ENCODE data around the gene ATG2B. TPM values are rescaled to one million over a fixed set of nuclear protein-coding genes. Genes with fewer than 3 reads are reported as not detected.

ATG2B gene
- total RNA-seq, 1 donor from 2014 or later, result 27.5 TPM

- TF ChIP-seq CTCF (IDR thresholded peaks at IDR 0.05; ENCODE audit: partially characterized antibody, unreplicated experiment), result no peak
- Mint-ChIP-seq H3K27me3 (ENCODE audit: unreplicated experiment) (peaks cover 3% of the 10 kb centered on the region), H3K4me3 (ENCODE audit: unreplicated experiment) (no peak overlapping the region), H3K27ac (ENCODE audit: unreplicated experiment) (no peak overlapping the region), H3K9me3 (ENCODE audit: unreplicated experiment) (peaks cover 7% of the 10 kb centered on the region), H3K4me1 (ENCODE audit: low read depth, unreplicated experiment) (peaks cover 15% of the 10 kb centered on the region), H3K36me3 (ENCODE audit: unreplicated experiment) (no peaks in the 10 kb centered on the region)
- DNase-seq, result no peak
These were observed 130.6 kb downstream of the ATG2B start for GRCh38 chr14:96232506-96232905.

- peaks cover 15% of the 10 kb centered on the region for H3K4me1 Mint-ChIP-seq (ENCODE audit: low read depth, unreplicated experiment)
- H3K36me3 Mint-ChIP-seq (ENCODE audit: unreplicated experiment), result no peaks in the 10 kb centered on the region
- H3K4me3 Mint-ChIP-seq (ENCODE audit: unreplicated experiment), result peak overlapping the region; percentile 23
- peaks cover 5% of the 10 kb centered on the region for H3K27me3 Mint-ChIP-seq (ENCODE audit: unreplicated experiment)
- H3K27ac Mint-ChIP-seq (ENCODE audit: unreplicated experiment), result peak overlapping the region; percentile 87
- DNase-seq, result peak; percentile 46
- no peak for TF ChIP-seq CTCF (IDR thresholded peaks at IDR 0.05; ENCODE audit: partially characterized antibody, unreplicated experiment)
- peaks cover 7% of the 10 kb centered on the region for H3K9me3 Mint-ChIP-seq (ENCODE audit: unreplicated experiment)
These were observed 131.5 kb downstream of the ATG2B start for GRCh38 chr14:96231526-96232130.

- no peak overlapping the region for H3K27ac Mint-ChIP-seq (ENCODE audit: unreplicated experiment)
- TF ChIP-seq CTCF (IDR thresholded peaks at IDR 0.05; ENCODE audit: partially characterized antibody, unreplicated experiment), result no peak
These were observed 132.1 kb downstream of the ATG2B start for GRCh38 chr14:96231056-96231455.

GRCh38 chr14:96229315-96229714 lies 133.8 kb downstream of the ATG2B start:
- no peak for TF ChIP-seq CTCF (IDR thresholded peaks at IDR 0.05; ENCODE audit: partially characterized antibody, unreplicated experiment)
- H3K9me3 Mint-ChIP-seq (ENCODE audit: unreplicated experiment), result peaks cover 9% of the 10 kb centered on the region
- H3K27ac Mint-ChIP-seq (ENCODE audit: unreplicated experiment), result peak overlapping the region; percentile 28
- no peak for DNase-seq
- no peak overlapping the region for H3K4me3 Mint-ChIP-seq (ENCODE audit: unreplicated experiment)
- H3K36me3 Mint-ChIP-seq (ENCODE audit: unreplicated experiment), result no peaks in the 10 kb centered on the region
- H3K4me1 Mint-ChIP-seq (ENCODE audit: low read depth, unreplicated experiment), result peaks cover 17% of the 10 kb centered on the region
- peaks cover 3% of the 10 kb centered on the region for H3K27me3 Mint-ChIP-seq (ENCODE audit: unreplicated experiment)

More at GRCh38 chr14:96231056-96231455, 132.1 kb downstream of the ATG2B start:
- Mint-ChIP-seq H3K9me3 (ENCODE audit: unreplicated experiment) (peaks cover 7% of the 10 kb centered on the region), H3K27me3 (ENCODE audit: unreplicated experiment) (peaks cover 3% of the 10 kb centered on the region), H3K4me3 (ENCODE audit: unreplicated experiment) (no peak overlapping the region), H3K36me3 (ENCODE audit: unreplicated experiment) (no peaks in the 10 kb centered on the region), H3K4me1 (ENCODE audit: low read depth, unreplicated experiment) (peaks cover 15% of the 10 kb centered on the region)
- DNase-seq, result no peak

Other genes starting within 250 kb of the ATG2B start
- 3.8 TPM for gene BDKRB2, start 158.5 kb downstream of the ATG2B start, total RNA-seq (ENCODE audit: unreplicated experiment)
- not detected for gene BDKRB1, start 107.1 kb downstream of the ATG2B start, total RNA-seq (ENCODE audit: unreplicated experiment)
- gene GSKIP, start 185 bp upstream of the ATG2B start, total RNA-seq (ENCODE audit: unreplicated experiment), result 24.8 TPM
- 1.8 TPM for gene AK7, start 28.8 kb upstream of the ATG2B start, total RNA-seq (ENCODE audit: unreplicated experiment)
- gene PAPOLA, start 139.0 kb upstream of the ATG2B start, total RNA-seq (ENCODE audit: unreplicated experiment), result 169 TPM

Measured in glutamatergic neuron (in vitro differentiated cells).